ENCODE measurements around the gene CD40.

GRCh38 chr20:46156065-46156464, 38.0 kb downstream of the CD40 start:
- TF ChIP-seq JUND (IDR thresholded peaks at IDR 0.05; ENCODE audit: low read length) (no peak), EZH2 (IDR thresholded peaks at IDR 0.05; ENCODE audit: low read depth, low read length, severe bottlenecking) (no peak), CTCF (IDR thresholded peaks at IDR 0.05; ENCODE audit: control extremely low read depth in 1 of 3, insufficient read depth in 1 of 3, low read depth in 1 of 3, low read length in 3 of 3) (no peak), CHD2 (IDR thresholded peaks at IDR 0.05; ENCODE audit: low read length) (no peak), EGR1 (IDR thresholded peaks at IDR 0.05; ENCODE audit: borderline replicate concordance, low read depth, low read length) (no peak), EP300 (IDR thresholded peaks at IDR 0.05; ENCODE audit: borderline replicate concordance in 1 of 2, low read depth in 2 of 2, low read length in 2 of 2) (no peak), TBP (IDR thresholded peaks at IDR 0.05; ENCODE audit: low read depth, low read length) (no peak), KDM5A (IDR thresholded peaks at IDR 0.05; ENCODE audit: low read length) (no peak), POLR2A (IDR thresholded peaks at IDR 0.05; ENCODE audit: control extremely low read depth in 1 of 2, low read depth in 2 of 2, low read length in 2 of 2) (no peak)

All from H1 (cell line).